HTERT RPE-1 (cell line): ENCODE results near the gene RAB20.
"Not testable (repeated sequence)": the region's sequence is repeated elsewhere in the genome, so short reads cannot be mapped to it uniquely, and the experiment has no call there.

ENCODE experiments used
- in situ Hi-C: fragments of 300-500 bp; cut with MboI; formaldehyde crosslinking; loops from 4 replicates; pipeline ENCODE4 v1.14.3; 2020; ENCODE audit warnings: low sequenced_read_pairs

The RAB20 gene

DNA sequence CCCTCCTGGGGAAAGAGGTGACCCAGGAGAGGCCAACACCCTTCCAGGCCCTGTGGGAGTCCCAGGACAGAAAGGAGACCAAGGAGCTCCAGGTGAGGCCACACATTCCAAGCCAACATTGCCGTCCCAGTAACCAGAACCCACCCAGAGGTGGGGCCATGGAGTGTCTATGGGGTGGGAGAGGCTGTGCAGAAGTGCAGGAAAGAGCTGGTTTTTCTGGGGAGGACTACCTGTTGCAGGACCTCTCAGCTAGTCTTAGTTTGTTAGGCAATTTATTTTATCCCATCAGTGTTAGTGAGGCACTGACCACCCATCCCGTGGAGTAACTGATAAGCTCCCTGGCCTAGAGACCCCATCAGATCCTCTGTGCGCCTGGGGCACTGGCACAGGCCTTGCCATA, 66.1 kb downstream of the RAB20 start:
- in situ Hi-C loops, result no loop called here

DNA sequence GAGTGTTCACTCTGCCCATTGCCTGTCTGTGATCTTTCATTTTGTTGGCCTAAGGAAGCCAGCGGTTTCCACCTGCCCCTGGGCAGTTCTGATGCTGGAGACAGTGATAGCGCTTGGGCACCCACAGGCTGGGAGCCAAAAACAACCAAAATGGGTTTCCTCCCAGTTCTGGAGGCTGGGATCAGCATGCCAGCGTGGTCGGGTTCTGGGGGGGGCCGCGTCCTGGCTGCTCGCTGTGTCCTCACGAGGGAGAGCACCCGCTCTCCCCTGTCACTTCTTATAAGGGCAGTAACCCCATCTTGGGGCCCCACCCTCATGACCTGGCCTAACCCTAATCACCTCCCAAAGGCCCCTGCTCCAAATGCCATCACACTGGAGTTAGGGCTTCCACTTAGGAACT, 67.9 kb downstream of the RAB20 start:
- in situ Hi-C loops, result no loop called here

DNA sequence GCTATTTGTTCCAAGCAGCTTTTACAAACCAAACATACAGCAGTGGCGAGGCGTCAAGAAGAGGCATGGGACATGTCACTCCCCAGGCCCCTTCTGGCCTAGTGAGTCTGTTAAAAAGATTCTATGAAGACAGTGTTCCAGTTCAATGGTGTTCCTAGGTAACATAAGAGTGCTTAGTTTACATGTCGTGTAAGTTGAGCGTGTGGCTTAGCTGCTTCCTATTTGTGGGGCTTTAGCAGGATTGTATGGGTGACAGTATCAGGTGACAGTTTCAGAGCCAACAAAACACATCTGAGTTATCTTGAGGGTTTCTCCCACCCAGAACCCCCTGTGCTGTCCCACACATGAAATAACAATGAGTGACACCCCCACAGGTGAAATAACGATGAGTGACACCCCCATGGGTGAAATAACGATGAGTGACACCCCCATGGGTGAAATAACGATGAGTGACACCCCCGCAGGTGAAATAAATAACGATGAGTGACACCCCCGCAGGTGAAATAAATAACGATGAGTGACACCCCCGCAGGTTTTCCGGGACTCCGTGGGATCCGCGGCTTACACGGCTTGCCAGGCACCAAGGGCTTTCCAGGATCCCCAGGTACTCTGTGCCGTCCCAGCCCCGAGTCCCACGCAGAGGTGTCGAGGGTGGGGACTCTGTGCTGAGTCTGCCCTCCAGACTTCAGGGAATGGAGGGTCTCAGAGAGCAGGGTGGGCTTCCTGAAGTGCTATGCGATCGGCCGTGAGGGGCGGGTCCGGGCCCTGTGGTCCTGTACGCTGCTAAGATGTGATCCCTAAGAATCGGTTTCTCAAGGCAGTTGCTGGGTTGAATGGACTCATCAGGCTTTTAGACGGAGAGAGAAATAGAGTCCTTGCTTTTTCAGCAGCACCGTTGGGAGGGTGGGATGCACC, 68.6 kb downstream of the RAB20 start:
- in situ Hi-C loops, result no loop called here

DNA sequence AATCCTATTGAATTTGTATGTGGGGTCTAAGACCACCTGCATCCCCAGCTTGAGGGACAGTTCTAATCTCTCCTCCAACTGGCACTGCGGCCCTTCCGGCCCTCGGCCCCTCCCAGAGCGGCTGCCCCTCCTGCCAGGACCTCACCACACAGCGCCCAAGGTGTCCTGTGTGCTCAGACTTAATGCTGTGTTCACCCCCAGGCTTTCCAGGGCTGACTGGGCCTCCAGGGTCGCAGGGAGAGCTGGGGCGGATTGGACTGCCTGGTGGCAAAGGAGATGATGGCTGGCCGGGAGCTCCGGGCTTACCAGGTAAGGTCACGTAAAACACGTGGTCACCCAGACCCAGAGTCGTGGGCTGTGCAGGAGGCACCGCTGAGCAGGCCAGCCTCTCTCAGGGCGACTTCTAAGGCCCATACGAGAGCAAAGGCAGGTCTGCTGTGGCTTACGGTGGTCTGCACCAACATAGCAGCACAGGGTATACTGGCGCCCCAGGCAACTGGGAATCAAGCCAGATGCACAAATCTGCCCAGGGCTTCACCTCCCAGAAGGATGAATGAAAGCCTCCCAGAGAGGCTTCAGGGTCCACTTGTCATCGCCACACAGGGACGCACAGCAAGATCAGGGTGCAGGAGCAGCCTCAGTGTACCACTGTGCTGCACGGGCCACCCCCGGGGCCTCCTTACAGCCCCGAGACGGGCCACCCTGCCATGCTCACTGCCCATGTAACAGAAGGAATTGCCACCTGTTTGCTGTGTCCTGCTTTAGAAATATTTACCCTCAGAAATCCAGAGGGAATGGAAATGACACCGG, 69.4 kb downstream of the RAB20 start:
- in situ Hi-C loops, result no loop called here

DNA sequence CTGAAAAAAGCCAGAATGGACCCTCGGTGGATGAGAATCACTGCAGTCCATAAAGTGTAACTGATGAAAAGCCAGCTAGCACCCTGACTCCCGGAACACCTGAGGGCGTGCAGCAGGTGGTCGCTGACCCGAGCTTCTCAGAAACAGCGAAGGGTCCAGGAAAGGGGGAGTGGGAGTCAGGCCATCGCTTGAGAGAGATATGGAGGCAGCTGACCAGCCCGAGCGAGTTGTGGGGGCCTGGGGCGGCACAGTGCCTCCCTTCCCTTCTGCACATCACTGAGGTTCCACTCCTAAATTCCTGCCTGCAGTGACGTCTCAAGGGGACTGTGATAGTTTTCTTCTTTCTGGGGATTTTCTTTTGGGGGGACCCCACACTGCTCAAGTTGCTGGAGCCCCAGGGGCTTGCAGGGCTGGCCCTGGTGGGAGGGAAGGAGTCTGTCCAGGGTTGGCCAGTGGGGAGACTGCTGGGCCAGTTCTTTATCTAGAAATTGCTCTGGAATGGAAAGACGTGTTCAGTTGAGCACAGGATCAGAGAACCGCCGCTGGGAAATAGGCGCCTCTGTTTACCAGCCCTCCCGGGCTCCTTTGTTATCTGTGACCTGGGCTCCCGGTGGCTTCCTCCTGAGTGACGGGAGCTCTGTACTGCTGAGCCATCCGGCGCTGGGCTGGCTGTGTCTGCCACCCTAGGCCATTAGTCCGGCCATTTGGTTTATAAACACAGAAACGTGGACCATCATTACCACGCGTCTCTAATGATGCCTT, 71.3 kb downstream of the RAB20 start:
- in situ Hi-C loops, result no loop called here

DNA sequence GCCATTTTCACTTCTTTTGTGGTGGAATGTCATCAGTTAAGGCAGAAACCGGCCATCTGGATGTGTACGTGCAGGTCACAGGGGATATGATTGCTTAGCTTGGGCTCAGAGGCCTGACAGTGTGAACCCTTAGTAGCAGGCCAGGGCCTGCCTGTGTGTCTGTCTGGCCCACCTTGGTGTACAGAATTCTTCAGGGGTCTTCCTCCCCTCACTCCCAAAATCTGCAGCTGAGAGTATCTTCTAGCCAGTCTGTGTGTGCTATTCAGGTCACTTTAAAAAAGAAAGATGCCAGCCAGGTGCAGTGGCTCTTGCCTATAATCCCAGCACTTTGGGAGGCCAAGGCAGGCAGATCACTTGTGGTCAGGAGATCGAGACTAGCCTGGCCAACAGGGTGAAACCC, 74.6 kb downstream of the RAB20 start:
- in situ Hi-C loops, result not testable (repeated sequence)

DNA sequence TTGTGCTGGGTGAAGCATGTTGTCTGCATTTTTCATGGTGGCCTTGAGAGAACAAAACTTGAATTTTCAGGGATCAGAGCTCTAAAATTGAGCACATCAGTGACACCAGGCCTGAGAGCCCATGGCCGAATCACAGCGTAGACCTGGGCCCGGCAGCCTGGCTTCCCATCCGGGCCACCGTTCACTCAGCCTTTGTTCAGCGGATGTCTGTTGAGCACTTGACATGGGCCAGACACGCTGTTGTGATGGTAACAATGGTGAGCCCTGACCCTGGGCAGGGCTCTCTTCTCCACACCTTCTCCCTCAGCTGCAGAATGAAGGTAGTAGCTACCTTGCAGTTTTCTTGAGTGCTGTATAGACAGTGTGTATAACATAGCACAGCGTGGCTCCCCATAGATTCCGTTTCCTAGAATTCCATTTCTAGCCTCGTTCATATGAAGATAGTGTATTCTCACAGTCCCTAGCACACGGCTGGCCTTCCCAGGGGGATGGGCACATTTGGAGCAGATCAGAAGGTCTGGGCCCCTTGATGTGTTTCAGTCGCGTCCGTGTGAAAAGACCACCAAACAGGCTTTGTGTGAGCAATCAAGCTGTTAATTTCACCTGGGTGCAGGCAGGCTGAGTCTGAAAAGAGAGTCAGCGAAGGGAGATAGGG, 75.3 kb downstream of the RAB20 start:
- in situ Hi-C loops, result no loop called here

DNA sequence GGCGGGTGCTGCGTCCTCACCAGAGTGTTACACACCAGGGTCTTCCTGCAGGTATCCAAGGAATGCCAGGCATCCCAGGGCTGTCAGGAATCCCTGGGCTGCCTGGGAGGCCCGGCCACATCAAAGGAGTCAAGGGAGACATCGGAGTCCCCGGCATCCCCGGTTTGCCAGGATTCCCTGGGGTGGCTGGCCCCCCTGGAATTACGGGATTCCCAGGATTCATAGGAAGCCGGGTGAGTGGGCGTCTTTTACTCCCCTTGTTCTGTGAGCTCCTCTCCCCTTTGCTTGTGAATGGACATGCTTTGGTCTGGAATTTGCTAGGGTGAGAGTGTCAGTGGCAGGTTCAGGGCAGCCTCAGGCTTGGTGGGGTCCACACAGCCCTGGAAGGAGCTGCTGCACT, 75.9 kb downstream of the RAB20 start:
- in situ Hi-C loops, result no loop called here

DNA sequence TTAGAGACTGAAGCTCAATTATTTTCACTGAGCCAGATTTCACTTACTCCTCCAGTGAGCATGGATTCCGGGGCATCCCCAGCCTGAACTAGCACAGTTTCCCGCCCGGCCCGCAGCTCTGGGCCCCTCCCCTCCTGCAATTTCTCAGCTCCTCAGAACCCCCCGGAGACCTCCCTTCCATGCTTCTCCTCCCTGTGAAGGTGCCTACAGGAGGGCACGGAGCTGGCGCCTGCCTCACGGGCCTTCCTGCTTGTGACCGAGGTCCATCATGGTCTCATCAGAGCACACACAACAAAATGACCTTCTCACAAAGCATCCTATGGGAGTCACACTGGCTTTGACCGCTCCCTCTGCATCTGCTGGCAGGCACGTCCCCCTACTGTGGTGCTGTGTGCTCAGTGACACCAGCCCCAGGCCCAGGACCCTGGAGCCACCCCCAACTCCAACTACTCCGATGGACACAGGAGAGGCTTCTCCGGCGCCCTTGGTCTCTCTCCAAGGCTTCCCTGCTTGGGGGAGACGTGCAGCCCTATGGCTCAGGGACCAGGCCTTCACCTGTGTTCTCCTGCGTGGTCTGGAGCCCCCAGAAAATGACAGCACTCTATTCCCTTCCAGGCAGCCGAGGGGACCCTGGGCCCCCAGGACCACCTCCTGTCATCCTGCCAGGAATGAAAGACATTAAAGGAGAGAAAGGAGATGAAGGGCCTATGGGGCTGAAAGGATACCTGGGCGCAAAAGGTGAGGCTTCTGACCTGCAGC, 77.1 kb downstream of the RAB20 start:
- in situ Hi-C loops, result no loop called here

DNA sequence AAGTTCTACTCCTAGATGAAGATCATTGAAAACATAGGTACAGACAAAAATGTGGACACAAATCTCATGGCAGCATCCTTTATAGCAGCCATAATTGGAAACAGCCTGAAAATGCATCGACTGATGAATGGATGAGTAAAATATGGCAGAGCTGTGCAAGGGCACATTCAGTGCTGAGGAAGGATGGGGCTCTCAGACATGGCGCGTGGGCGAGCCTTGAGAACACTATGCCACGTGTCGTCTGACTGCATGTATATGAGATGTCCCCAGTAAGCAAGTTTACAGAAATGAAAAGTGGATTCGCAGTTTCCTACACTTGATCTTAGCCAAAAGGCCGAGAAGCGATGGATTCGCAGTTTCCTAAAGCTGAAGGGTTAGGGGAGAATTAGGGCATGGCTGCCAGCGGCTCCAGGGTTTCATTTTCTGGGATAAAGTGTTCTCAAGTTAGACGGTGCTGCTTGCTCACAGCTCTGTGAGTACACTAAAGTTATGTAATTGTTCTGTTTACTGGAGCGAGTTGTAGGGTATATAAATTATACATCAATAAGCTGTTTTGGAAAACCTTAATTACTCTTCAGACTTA, 78.0 kb downstream of the RAB20 start:
- in situ Hi-C loops, result no loop called here

DNA sequence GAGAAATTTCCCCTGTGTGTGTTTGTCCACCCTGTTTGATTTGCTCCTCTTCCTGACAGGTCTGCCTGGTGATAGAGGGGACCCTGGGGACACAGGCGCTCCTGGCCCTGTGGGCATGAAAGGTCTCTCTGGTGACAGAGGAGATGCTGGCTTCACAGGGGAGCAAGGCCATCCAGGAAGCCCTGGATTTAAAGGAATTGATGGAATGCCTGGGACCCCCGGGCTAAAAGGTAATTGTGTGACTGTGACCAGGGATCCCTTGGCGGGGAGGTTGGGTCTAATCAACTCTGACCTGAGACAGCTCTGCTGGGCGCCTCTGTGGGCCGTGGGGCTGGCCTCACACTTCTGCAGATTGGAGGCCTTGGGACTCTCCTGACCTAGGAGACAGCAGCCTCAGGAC, 81.4 kb downstream of the RAB20 start:
- in situ Hi-C loops, result no loop called here

DNA sequence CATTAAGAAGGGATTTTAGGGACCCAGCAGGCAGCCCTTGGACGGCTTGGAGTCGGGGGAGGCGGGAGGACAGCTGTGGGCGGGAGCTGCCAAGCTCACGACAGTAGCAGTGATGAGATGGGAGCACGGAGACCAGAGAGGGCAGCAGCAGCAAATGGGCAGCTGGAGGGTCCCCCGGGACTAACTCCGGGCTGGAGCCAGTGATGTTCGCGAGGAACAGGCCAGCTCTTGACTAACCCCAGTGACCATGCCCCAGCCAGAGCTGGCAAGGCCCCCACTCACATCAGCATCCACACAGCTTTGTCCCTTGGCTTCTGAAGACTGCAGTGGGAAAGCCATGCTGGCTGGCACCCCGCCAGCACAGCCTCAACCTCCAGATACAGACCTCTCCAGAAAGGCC, 81.9 kb downstream of the RAB20 start:
- in situ Hi-C loops, result no loop called here

DNA sequence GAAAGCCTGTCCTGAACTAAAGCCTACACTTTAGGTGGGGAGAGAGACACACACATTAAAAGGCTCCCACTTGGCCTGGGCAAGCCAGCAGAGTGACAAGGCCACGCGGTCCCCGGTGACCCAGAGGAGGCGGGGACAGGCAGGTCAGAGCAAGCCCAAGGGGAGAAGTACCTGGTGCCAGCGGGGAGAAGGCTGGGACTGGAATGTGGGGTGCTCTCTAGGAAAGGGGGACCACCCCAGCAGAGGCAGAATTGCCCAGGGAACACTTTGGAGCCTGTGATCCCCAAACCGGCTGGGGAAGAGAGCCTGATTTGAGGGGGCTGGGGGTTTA, 82.3 kb downstream of the RAB20 start:
- in situ Hi-C loops, result no loop called here

DNA sequence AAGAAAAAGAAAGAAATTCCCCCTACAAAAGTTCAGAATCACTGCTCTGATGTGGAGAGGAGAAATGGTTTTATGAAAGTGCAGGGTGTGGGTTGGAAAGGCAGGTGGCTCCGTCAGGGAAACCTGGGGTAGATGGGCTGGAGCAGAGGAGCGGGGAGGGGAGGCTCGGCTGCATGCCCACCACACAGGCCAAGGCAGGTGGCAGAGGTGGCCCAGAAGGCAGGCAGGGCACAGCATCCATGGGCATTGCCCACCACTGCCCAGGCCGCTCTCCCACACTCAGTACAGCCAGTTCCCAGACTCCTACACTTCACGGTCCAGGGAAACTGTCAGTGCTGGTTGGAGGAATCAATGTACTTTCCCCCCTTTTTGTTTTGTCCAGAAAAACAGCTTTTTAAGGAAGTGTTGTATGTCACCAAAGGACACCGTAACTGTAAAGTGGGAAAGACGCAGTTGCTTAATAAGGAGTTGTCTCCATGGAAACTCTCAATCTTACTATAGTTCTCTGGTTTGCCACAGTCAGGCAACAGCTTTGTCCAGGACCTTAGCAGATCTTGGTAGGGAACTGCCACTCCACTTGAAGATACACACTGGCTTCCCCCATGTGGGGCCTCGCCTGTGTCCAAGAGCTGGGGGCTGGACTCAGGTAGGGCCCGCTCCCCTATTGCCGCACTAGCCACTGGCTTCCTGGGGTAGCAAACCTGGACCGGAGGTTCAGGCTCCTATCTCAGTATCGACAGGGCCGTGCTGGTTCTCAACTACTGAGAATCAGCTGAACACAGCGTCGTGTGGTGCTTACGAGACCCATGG, 82.9 kb downstream of the RAB20 start:
- in situ Hi-C loops, result no loop called here

DNA sequence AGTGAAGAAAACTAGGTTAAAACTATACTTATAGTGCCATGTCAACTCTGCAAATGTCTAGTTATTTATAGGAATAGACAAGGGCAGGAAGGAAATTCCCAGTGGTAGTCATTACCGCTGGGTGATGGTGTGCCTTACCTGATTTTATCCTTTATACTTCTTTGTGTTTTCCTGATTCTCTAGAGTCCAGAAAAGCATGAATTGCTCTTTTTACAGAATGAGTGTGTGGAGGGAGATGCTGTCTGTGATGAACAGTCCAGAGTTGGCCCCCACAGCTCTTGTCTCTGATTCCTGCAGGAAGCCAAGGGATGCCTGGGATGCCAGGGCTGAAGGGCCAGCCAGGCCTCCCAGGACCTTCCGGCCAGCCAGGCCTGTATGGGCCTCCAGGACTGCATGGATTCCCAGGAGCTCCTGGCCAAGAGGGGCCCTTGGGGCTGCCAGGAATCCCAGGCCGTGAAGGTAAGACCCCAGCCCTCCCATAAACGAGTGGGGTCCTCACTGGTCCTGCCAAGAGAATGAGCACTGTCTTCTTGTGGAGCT, 83.7 kb downstream of the RAB20 start:
- in situ Hi-C loops, result no loop called here

DNA sequence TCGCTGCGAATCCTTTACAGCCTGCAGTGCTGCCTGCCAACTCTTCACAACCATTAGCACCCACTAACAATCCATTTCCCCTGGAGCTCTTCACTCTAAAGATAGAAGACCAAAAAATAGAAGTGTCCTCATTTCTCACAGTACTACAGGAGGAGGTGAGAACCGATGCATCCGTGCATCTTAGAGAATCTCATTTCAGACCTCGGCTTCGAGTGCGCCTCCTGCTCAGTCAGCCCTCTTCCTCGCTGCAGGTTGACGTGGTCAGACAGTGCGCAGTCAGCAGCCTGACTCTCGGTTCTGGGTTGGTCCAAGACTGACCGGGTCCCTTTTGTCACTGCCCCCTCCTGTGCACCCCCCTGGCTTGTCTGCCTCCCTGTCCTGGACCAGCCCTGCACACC, 85.3 kb downstream of the RAB20 start:
- in situ Hi-C loops, result no loop called here

DNA sequence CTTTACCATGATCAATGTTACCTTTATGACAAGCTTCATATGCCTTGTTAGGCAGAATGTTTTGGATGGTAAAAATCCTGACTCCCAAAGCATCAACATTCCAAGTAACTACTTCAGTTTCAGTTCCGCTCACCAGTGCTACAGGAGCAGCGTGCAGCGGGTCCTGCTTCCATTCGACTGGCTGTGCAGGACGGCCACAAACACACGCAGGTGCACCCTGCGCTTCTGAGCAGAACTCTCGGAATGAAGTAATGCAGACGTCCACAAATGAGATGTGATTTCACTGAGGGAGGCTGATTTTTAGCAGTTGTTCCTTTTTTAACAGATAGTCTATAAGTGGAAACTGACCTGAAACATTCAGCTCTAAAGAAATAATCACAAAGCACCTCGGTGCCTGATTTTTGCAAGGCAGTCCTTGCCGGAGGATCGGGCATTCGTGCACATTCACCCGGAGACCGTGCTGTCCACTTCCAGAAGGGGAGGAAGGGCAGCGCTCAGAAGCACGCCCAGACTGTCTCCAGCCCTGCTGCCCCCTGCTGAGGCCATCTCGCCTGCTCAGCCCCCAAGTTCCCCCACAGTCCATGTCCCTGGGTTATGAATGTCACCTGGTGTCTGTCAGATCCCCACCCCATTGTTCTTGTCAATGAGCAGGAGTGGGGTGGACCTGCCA, 85.8 kb downstream of the RAB20 start:
- in situ Hi-C loops, result no loop called here

DNA sequence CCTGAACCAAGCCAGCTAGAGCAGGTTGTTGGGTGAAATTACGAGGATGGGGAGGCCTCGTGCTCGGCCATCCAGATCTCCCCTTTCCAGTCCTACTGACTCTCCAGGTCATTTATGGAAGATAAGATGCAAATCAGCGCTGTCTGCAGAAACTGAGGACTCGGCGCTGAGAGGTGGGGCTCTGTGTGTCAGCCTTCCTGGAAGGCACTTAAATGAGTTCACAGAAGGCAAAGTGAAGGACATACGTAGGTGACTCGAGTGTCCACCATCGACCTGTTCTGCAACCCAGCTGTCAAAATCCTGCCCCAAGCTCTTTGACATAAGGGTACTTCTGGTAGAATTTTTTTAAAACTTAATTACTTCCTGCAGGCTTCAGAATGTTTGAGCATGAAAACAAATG, 86.4 kb downstream of the RAB20 start:
- in situ Hi-C loops, result no loop called here
